GM19397 (cell line): ENCODE data around the gene RIC8B.

Source experiments
- ATAC-seq: cut with Tn5 transposase; IDR thresholded peaks from one replicate; pipeline ENCODE4 v1.9.1; 2021; ENCODE audit warnings: mild to moderate bottlenecking, moderate library complexity; ENCODE audit not compliant: unreplicated experiment

Gene RIC8B

DNA sequence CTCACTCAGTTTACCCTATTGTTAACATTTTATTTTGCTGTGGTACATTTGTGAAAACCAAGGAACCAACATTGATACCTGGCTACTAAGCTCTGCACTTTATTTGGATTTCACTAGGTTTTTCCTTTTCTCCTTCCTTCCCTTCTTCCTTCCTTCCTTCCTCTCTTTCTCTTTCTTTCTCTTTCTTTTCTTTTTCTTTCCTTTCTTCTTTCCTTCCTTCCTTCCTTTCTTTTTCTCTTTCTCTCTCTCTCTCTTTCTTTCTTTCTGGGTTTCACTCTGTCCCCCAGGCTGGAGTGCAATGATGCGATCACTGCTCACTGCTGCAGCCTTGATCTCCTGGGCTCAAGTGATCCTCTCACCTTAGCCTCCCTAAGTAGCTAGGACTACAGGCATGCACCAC is 152.2 kb downstream of the RIC8B start:
- ATAC-seq = no peak

DNA sequence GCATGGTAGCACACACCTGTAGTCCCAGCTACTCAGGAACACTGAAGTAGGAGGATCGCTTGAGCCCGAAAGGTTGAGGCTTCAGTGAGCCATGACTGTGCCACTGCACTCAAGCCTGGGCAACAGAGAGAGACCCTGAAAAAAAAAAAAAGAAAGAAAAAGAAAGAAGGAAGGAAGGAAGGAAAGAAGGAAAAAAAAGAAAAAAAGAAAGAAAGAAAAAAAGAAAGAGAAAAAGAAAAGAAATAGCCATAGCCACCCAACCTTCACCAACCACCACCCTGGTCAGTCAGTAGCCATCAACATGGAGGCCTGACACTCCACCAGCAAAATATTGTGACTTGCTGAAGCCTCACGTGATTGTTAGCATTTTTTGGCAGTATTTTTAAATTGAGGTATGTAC is 159.8 kb downstream of the RIC8B start:
- no peak for ATAC-seq
